GM23248 (cell line): ENCODE data around the gene GPATCH4.
"Not testable (repeated sequence)": the region's sequence is repeated elsewhere in the genome, so short reads cannot be mapped to it uniquely, and the experiment has no call there.

Experiments used
- EZH2 ChIP-seq: fragments of 200-600 bp; sonication (generic); IDR thresholded peaks from 2 replicates; pipeline ENCODE4 v1.6.1; 2018; ENCODE audit warnings: antibody characterized with exemption, mild to moderate bottlenecking; ENCODE audit not compliant: insufficient read depth, poor library complexity, severe bottlenecking
- EZH2phosphoT487 ChIP-seq: fragments of 200-600 bp; sonication (generic); IDR thresholded peaks from 2 replicates; pipeline ENCODE4 v1.6.1; 2018; ENCODE audit warnings: antibody characterized with exemption, moderate library complexity, mild to moderate bottlenecking, low read depth; ENCODE audit not compliant: insufficient read depth

DNA sequence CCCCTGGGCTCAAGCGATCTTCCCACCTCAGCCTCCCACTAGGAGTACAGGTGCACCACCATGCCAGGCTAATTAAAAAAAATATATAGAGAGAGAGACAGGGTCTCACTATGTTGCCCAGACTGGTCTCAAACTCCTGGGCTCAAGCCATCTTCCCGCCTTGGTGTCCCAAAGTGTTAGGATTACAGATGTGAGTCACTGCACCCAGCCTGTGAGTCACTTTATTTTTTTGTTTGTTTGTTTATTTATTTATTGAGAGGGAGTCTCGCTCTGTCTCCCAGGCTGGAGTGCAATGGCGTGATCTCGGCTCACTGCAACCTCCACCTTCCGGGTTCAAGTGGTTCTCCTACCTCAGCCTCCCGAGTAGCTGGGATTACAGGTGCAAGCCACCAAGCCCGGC, 13.4 kb downstream of the GPATCH4 start:
- not testable (repeated sequence) for TF ChIP-seq EZH2, EZH2phosphoT487
